ENCODE data around the gene REPIN1.

DNA sequence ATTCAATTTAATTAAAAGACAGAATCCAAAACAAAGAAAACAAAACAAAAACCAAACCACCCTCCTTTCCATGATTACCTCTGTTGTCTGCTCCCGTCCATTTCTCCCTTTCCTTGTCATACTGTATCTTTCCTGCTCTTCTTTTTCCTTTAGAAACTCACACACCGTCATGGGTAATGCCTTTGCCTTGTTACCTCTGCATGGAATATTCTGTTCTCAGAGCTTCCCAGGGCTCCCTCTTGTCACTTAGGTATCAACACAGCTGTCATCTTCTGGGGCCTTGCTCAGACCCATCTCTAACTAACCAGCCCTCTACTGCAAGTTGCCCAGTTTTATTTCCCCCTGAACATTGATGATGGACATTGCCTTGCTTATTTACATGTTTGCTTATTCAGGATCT, 51.6 kb downstream of the REPIN1 start:
- TF ChIP-seq, protein P1, sequence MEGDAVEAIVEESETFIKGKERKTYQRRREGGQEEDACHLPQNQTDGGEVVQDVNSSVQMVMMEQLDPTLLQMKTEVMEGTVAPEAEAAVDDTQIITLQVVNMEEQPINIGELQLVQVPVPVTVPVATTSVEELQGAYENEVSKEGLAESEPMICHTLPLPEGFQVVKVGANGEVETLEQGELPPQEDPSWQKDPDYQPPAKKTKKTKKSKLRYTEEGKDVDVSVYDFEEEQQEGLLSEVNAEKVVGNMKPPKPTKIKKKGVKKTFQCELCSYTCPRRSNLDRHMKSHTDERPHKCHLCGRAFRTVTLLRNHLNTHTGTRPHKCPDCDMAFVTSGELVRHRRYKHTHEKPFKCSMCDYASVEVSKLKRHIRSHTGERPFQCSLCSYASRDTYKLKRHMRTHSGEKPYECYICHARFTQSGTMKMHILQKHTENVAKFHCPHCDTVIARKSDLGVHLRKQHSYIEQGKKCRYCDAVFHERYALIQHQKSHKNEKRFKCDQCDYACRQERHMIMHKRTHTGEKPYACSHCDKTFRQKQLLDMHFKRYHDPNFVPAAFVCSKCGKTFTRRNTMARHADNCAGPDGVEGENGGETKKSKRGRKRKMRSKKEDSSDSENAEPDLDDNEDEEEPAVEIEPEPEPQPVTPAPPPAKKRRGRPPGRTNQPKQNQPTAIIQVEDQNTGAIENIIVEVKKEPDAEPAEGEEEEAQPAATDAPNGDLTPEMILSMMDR (IDR thresholded peaks at IDR 0.05; ENCODE audit: low read depth, low read length), result no peak
- no peak for TF ChIP-seq EZH2phosphoT487 (IDR thresholded peaks at IDR 0.05; ENCODE audit: low read depth)

Measured in OCI-LY3 (cell line).